Activated CD4-positive, alpha-beta memory T cell treated with anti-CD3 and anti-CD28 coated beads, Interleukin-2, amount 10 ng/mL, durations not matched to agents 7 days and 5 days (primary cell): ENCODE data around the gene DDX54. TPM values are rescaled to one million over a fixed set of nuclear protein-coding genes. Genes with fewer than 3 reads are reported as not detected.
"Not testable (repeated sequence)": the region's sequence is repeated elsewhere in the genome, so short reads cannot be mapped to it uniquely, and the experiment has no call there.

Experiments
- CTCF ChIA-PET: fragments of 350-600 bp; sonication (Branson Sonifier 250); formaldehyde crosslinking; loops from one replicate; lab custom pipeline; 2021; ENCODE audit warnings: antibody characterized with exemption, inconsistent platforms; lab: Charles Lee
- POLR2A ChIA-PET: fragments of 350-600 bp; sonication (Branson Sonifier 250); formaldehyde crosslinking; loops from one replicate; lab custom pipeline; 2021; ENCODE audit warnings: antibody characterized with exemption; lab: Charles Lee
- DNase-seq: peaks from one replicate; pipeline ENCODE4 v3.0.0-alpha.2; 2020
- H3K27ac Mint-ChIP-seq: one replicate; pipeline ENCODE4 v1.8.0; 2021; ENCODE audit warnings: mild to moderate bottlenecking, mixed read lengths
- H3K27me3 Mint-ChIP-seq: one replicate; pipeline ENCODE4 v1.8.0; 2021; ENCODE audit warnings: mixed read lengths
- H3K36me3 Mint-ChIP-seq: one replicate; pipeline ENCODE4 v1.8.0; 2021; ENCODE audit warnings: low read depth, mixed read lengths
- H3K4me1 Mint-ChIP-seq: one replicate; pipeline ENCODE4 v1.8.0; 2021; ENCODE audit warnings: mixed read lengths
- H3K4me3 Mint-ChIP-seq: one replicate; pipeline ENCODE4 v1.8.0; 2021; ENCODE audit warnings: mild to moderate bottlenecking, mixed read lengths
- H3K9me3 Mint-ChIP-seq: one replicate; pipeline ENCODE4 v1.8.0; 2021; ENCODE audit warnings: mixed read lengths
- total RNA-seq, 2 experiments: library from RNA; stranded (reverse); gene quantifications; one replicate each; pipeline ENCODE4 v1.2.3, GENCODE V29; 2021

The DDX54 gene
- total RNA-seq, 2 experiments from 2014 or later = 55.6 to 57.6 TPM

- H3K9me3 Mint-ChIP-seq = no peaks in the 10 kb centered on the region
- ChIA-PET POLR2A (no interaction called here), CTCF (no interaction called here)
- H3K4me1 Mint-ChIP-seq = peaks cover 2% of the 10 kb centered on the region
- H3K4me3 Mint-ChIP-seq = no peak overlapping the region
- H3K36me3 Mint-ChIP-seq = no peaks in the 10 kb centered on the region
- H3K27me3 Mint-ChIP-seq = peaks cover 6% of the 10 kb centered on the region
- H3K27ac Mint-ChIP-seq = no peak overlapping the region
- DNase-seq = no peak
Observed at GRCh38 chr12:113130457-113131135, 54.7 kb downstream of the DDX54 start.

- DNase-seq = no peak
- Mint-ChIP-seq H3K4me1 (no peaks in the 10 kb centered on the region), H3K36me3 (no peaks in the 10 kb centered on the region), H3K27ac (no peak overlapping the region), H3K4me3 (no peak overlapping the region), H3K9me3 (no peaks in the 10 kb centered on the region), H3K27me3 (peaks cover 6% of the 10 kb centered on the region)
- CTCF ChIA-PET = no interaction called here
- POLR2A ChIA-PET = no interaction called here
Observed at GRCh38 chr12:113129664-113130456, 55.4 kb downstream of the DDX54 start.

GRCh38 chr12:113128802-113129663 is 56.2 kb downstream of the DDX54 start:
- CTCF ChIA-PET = no interaction called here
- no peak for DNase-seq
- Mint-ChIP-seq H3K27ac (no peak overlapping the region), H3K27me3 (peaks cover 7% of the 10 kb centered on the region), H3K36me3 (peaks cover 3% of the 10 kb centered on the region), H3K9me3 (peaks cover 2% of the 10 kb centered on the region), H3K4me1 (no peaks in the 10 kb centered on the region), H3K4me3 (no peak overlapping the region)
- POLR2A ChIA-PET = no interaction called here

- DNase-seq = no peak
Observed at GRCh38 chr12:113127791-113128199, 57.5 kb downstream of the DDX54 start.

GRCh38 chr12:113120670-113121370 is 64.5 kb downstream of the DDX54 start:
- CTCF ChIA-PET = interaction anchor here (1.5 kb wide), 1 partner anchor 32 kb away, joined by 5 read pairs; no protein-coding TSS in a partner anchor
- no peak for DNase-seq
- Mint-ChIP-seq H3K27me3 (peaks cover 12% of the 10 kb centered on the region), H3K4me1 (no peaks in the 10 kb centered on the region), H3K27ac (no peak overlapping the region), H3K4me3 (no peak overlapping the region), H3K36me3 (peaks cover 3% of the 10 kb centered on the region), H3K9me3 (peaks cover 5% of the 10 kb centered on the region)
- POLR2A ChIA-PET = no interaction called here

More at GRCh38 chr12:113127791-113128199, 57.5 kb downstream of the DDX54 start:
- ChIA-PET CTCF (no interaction called here), POLR2A (no interaction called here)
- Mint-ChIP-seq H3K27ac (no peak overlapping the region), H3K9me3 (peaks cover 5% of the 10 kb centered on the region), H3K36me3 (peaks cover 3% of the 10 kb centered on the region), H3K4me3 (no peak overlapping the region), H3K27me3 (peaks cover 11% of the 10 kb centered on the region), H3K4me1 (no peaks in the 10 kb centered on the region)

- ChIA-PET POLR2A (no interaction called here), CTCF (interaction anchor here (1.5 kb wide), 1 partner anchor 33 kb away, joined by 5 read pairs; no protein-coding TSS in a partner anchor)
- H3K27ac Mint-ChIP-seq = no peak overlapping the region
- H3K4me3 Mint-ChIP-seq = no peak overlapping the region
- no peaks in the 10 kb centered on the region for H3K4me1 Mint-ChIP-seq
- H3K27me3 Mint-ChIP-seq = peaks cover 12% of the 10 kb centered on the region
- peaks cover 3% of the 10 kb centered on the region for H3K36me3 Mint-ChIP-seq
- H3K9me3 Mint-ChIP-seq = peaks cover 5% of the 10 kb centered on the region
- no peak for DNase-seq
Observed at GRCh38 chr12:113119980-113120669, 65.2 kb downstream of the DDX54 start.

GRCh38 chr12:113118142-113118541 is 67.1 kb downstream of the DDX54 start:
- Mint-ChIP-seq H3K27me3 (peaks cover 6% of the 10 kb centered on the region), H3K4me3 (no peak overlapping the region), H3K27ac (no peak overlapping the region), H3K9me3 (peaks cover under 1% of the 10 kb centered on the region), H3K4me1 (no peaks in the 10 kb centered on the region), H3K36me3 (no peaks in the 10 kb centered on the region)
- DNase-seq = no peak
- ChIA-PET POLR2A (no interaction called here), CTCF (no interaction called here)

GRCh38 chr12:113117684-113118083 is 67.6 kb downstream of the DDX54 start:
- CTCF ChIA-PET, H3K36me3 Mint-ChIP-seq, POLR2A ChIA-PET, H3K4me3 Mint-ChIP-seq, H3K27me3 Mint-ChIP-seq, DNase-seq, H3K27ac Mint-ChIP-seq, H3K9me3 Mint-ChIP-seq, H3K4me1 Mint-ChIP-seq: not testable (repeated sequence)

- Mint-ChIP-seq H3K4me3 (no peak overlapping the region), H3K27ac (no peak overlapping the region), H3K4me1 (no peaks in the 10 kb centered on the region), H3K36me3 (no peaks in the 10 kb centered on the region), H3K9me3 (no peaks in the 10 kb centered on the region), H3K27me3 (peaks cover under 1% of the 10 kb centered on the region)
- no peak for DNase-seq
- CTCF ChIA-PET = no interaction called here
- POLR2A ChIA-PET = no interaction called here
Observed at GRCh38 chr12:113116875-113117274, 68.4 kb downstream of the DDX54 start.

GRCh38 chr12:113115455-113116126 is 69.7 kb downstream of the DDX54 start:
- Mint-ChIP-seq H3K27me3 (no peaks in the 10 kb centered on the region), H3K36me3 (no peaks in the 10 kb centered on the region), H3K4me1 (no peaks in the 10 kb centered on the region), H3K27ac (no peak overlapping the region), H3K4me3 (no peak overlapping the region), H3K9me3 (no peaks in the 10 kb centered on the region)
- DNase-seq = no peak
- POLR2A ChIA-PET = no interaction called here
- CTCF ChIA-PET = no interaction called here

GRCh38 chr12:113114447-113115178 is 70.7 kb downstream of the DDX54 start:
- ChIA-PET CTCF (interaction anchor here (1.1 kb wide), 1 partner anchor 67 kb away, joined by 3 read pairs; no protein-coding TSS in a partner anchor), POLR2A (no interaction called here)
- no peak for DNase-seq
- peaks cover 2% of the 10 kb centered on the region for H3K4me1 Mint-ChIP-seq
- H3K27me3 Mint-ChIP-seq = no peaks in the 10 kb centered on the region
- no peaks in the 10 kb centered on the region for H3K9me3 Mint-ChIP-seq
- no peaks in the 10 kb centered on the region for H3K36me3 Mint-ChIP-seq
- H3K27ac Mint-ChIP-seq = no peak overlapping the region
- no peak overlapping the region for H3K4me3 Mint-ChIP-seq
